ENCODE data around the gene VAPA. TPM values are rescaled to one million over a fixed set of nuclear protein-coding genes. Genes with fewer than 3 reads are reported as not detected.
A peak's percentile ranks its signal among the peaks of the same experiment; 100 is the strongest.

VAPA gene
- polyA plus RNA-seq, 3 donors, result 106 to 393 (median 334) TPM

GRCh38 chr18:9926223-9926894 lies 12.5 kb downstream of the VAPA start:
- H3K27me3 Mint-ChIP-seq (ENCODE audit: low read depth in 3 of 3), result no peaks in the 10 kb centered on the region
- Histone ChIP-seq H4K20me1 (ENCODE audit: insufficient read depth, low read length) (peaks cover 100% of the 10 kb centered on the region), H3K27ac (ENCODE audit: low read depth in 1 of 2, low read length in 2 of 2) (no peak overlapping the region), H3K4me2 (replicated peaks; ENCODE audit: extremely low read depth, low read length, poor library complexity, severe bottlenecking) (no peak overlapping the region), H3K27me3 (ENCODE audit: control insufficient read depth in 2 of 2, insufficient read depth in 2 of 2, low read length in 2 of 2) (no peaks in the 10 kb centered on the region), H3K9ac (ENCODE audit: insufficient read depth, low read length, poor library complexity, severe bottlenecking) (no peak overlapping the region), H3K36me3 (replicated peaks in 1 of 2; ENCODE audit: control insufficient read depth in 1 of 2, insufficient read depth in 2 of 2, low read length in 2 of 2) (no peaks in the 10 kb centered on the region), H3K9me3 (replicated peaks in 1 of 2; ENCODE audit: control insufficient read depth in 1 of 2, insufficient read depth in 1 of 2, low read length in 2 of 2) (no peaks in the 10 kb centered on the region), H3K4me1 (ENCODE audit: control insufficient read depth in 1 of 2, insufficient read depth in 2 of 2, low read length in 2 of 2) (peaks cover 5 to 14% of the 10 kb centered on the region in 2 donors), H2AFZ (ENCODE audit: insufficient read depth, low read depth, low read length, poor library complexity, severe bottlenecking) (no peak overlapping the region), H3K79me2 (ENCODE audit: insufficient read depth, low read length) (peaks cover 100% of the 10 kb centered on the region), H3K4me3 (replicated peaks in 1 of 3; ENCODE audit: low read depth in 2 of 3, low read length in 3 of 3) (no peak overlapping the region)
- intact Hi-C loops (cut with micrococcal nuclease), result no loop called here
- peaks cover 47% of the 10 kb centered on the region for H3K4me1 Mint-ChIP-seq
- WGBS (ENCODE audit: insufficient coverage), result 100% methylated on average over 1 of the region's 2 CpGs
- peaks cover 3 to 4% of the 10 kb centered on the region in 2 donors for H3K36me3 Mint-ChIP-seq
- no peak for TF ChIP-seq CTCF (IDR thresholded peaks at IDR 0.05)
- H3K27ac Mint-ChIP-seq, result peak overlapping the region in 1 of 7 donors; percentile 11
- H3K9me3 Mint-ChIP-seq, result no peaks in the 10 kb centered on the region
- no peak for DNase-seq
- no peak overlapping the region for H3K4me3 Mint-ChIP-seq

- Histone ChIP-seq H3K27me3 (ENCODE audit: control insufficient read depth in 2 of 2, insufficient read depth in 2 of 2, low read length in 2 of 2) (no peaks in the 10 kb centered on the region), H3K9ac (ENCODE audit: insufficient read depth, low read length, poor library complexity, severe bottlenecking) (no peak overlapping the region), H2AFZ (ENCODE audit: insufficient read depth, low read depth, low read length, poor library complexity, severe bottlenecking) (no peak overlapping the region), H4K20me1 (ENCODE audit: insufficient read depth, low read length) (peaks cover 100% of the 10 kb centered on the region), H3K4me1 (ENCODE audit: control insufficient read depth in 1 of 2, insufficient read depth in 2 of 2, low read length in 2 of 2) (peaks cover 5 to 17% of the 10 kb centered on the region in 2 donors), H3K27ac (ENCODE audit: low read depth in 1 of 2, low read length in 2 of 2) (no peak overlapping the region), H3K36me3 (replicated peaks in 1 of 2; ENCODE audit: control insufficient read depth in 1 of 2, insufficient read depth in 2 of 2, low read length in 2 of 2) (no peaks in the 10 kb centered on the region), H3K9me3 (replicated peaks in 1 of 2; ENCODE audit: control insufficient read depth in 1 of 2, insufficient read depth in 1 of 2, low read length in 2 of 2) (no peaks in the 10 kb centered on the region), H3K79me2 (ENCODE audit: insufficient read depth, low read length) (peaks cover 100% of the 10 kb centered on the region), H3K4me3 (replicated peaks in 1 of 3; ENCODE audit: low read depth in 2 of 3, low read length in 3 of 3) (no peak overlapping the region), H3K4me2 (replicated peaks; ENCODE audit: extremely low read depth, low read length, poor library complexity, severe bottlenecking) (no peak overlapping the region)
- no peaks in the 10 kb centered on the region for H3K27me3 Mint-ChIP-seq (ENCODE audit: low read depth in 3 of 3)
- DNase-seq, result no peak
- H3K4me3 Mint-ChIP-seq, result no peak overlapping the region
- H3K36me3 Mint-ChIP-seq, result peaks cover 5% of the 10 kb centered on the region in 2 donors
- WGBS (ENCODE audit: insufficient coverage), result no CpG with 5 or more reads among the region's 1 CpG
- TF ChIP-seq CTCF (IDR thresholded peaks at IDR 0.05), result no peak
- intact Hi-C loops (cut with micrococcal nuclease), result no loop called here
- peaks cover 48% of the 10 kb centered on the region for H3K4me1 Mint-ChIP-seq
- no peaks in the 10 kb centered on the region for H3K9me3 Mint-ChIP-seq
- peak overlapping the region in 2 of 7 donors; percentile 1 to 10 for H3K27ac Mint-ChIP-seq
These were observed 13.2 kb downstream of the VAPA start for GRCh38 chr18:9926977-9927376.

Measured in CD14-positive monocyte (primary cell).